ENCODE data around the gene SUPT6H.
"Not testable (repeated sequence)": the region's sequence is repeated elsewhere in the genome, so short reads cannot be mapped to it uniquely, and the experiment has no call there.

Gene SUPT6H

GRCh38 chr17:28720997-28721329, 59.0 kb downstream of the SUPT6H start:
- DNase-seq: not testable (repeated sequence)

- DNase-seq: no peak
Measured at GRCh38 chr17:28722417-28723158, 60.6 kb downstream of the SUPT6H start.

DNA sequence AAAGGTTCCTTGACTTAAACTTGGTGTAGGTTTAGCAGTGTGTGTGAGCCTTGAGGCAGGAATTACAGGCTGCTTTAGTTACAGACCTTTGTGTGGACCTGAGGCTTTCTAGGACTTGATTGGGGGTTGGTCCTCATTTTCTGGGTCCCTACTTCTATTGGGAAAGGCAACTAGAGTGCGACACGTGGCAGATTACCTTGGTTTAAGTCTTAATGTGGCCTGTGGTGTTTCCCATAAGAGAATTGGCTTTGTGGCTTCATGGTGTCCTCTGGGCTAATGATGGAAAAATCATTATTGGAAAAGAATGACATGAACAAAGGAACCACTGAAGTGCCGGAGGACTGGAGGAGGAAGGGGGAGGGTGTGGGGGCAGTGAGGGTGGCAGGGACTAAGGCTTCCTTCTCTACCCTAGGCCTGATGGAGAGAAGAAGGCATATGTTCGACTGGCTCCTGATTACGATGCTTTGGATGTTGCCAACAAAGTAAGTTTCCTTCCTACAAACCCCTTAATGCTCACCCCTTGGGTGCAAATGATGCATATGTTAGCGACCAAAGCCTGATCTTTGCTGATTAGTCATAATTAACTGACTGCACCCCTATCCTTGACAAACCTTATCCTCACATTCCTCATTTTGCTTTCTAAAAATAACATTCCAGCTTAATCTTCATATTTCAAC, 61.3 kb downstream of the SUPT6H start:
- no peak for DNase-seq

- DNase-seq: not testable (repeated sequence)
Measured at GRCh38 chr17:28723836-28724499, 62.0 kb downstream of the SUPT6H start.

GRCh38 chr17:28724500-28725165, 62.6 kb downstream of the SUPT6H start:
- no peak for DNase-seq

DNA sequence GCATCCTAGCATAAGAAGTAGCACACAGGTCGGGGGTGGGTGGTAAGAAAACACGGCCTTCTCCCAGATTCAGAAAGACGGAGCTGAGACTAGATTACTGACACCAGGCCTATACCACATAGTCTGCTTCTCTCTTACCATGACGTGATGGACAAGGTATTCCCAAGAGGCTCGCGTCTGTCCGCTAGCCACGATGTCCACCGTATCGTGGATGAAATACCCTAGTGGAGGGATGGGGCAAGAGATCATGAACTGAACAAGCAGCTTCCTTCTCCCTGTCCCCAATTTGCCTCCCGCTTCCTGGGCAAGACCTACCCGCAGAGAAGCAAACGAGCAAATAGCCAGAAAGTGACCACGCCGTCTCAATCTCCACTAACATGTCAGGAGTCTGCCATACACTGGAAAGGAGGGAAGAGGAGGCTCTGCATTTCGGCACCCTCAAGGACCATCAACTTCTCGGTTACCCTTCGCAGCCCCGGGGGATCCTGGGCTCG, 63.2 kb downstream of the SUPT6H start:
- DNase-seq: no peak

DNA sequence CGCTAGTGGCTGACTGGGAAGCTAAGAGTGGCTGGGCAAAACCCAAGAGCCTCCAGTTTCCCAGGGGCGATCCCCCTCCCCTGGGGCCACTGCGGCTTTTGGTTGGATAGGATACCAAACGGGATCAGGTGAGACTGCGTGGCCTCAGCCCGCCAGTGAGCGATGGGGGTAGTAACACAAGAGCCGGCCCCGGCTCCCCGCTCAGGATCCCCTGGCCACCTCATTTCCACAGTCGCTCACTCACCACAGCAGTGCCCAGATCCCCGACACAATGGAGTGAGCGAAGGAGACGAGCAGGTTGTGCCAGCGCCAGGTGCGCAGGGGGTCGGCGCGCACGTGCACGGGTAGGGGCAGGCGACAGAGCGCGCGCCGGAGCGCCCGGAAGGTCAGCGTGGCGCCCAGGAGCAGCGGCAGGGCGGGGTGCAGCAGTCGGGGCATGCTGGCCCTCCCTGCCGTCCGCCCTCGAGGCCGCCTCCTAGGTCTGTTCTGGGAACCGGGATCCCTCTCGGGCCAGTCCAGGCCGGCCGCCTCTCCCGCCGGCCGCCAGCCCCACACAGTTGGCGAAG, 63.7 kb downstream of the SUPT6H start:
- no peak for DNase-seq

GRCh38 chr17:28726226-28726626, 64.2 kb downstream of the SUPT6H start, which contains the start of gene TLCD1:
Gene TLCD1, minus strand, starts transcription at chr17:28726233. Its CDS starts 136 bp downstream, at chr17:28726097.
- peak; percentile 74 for DNase-seq

DNA sequence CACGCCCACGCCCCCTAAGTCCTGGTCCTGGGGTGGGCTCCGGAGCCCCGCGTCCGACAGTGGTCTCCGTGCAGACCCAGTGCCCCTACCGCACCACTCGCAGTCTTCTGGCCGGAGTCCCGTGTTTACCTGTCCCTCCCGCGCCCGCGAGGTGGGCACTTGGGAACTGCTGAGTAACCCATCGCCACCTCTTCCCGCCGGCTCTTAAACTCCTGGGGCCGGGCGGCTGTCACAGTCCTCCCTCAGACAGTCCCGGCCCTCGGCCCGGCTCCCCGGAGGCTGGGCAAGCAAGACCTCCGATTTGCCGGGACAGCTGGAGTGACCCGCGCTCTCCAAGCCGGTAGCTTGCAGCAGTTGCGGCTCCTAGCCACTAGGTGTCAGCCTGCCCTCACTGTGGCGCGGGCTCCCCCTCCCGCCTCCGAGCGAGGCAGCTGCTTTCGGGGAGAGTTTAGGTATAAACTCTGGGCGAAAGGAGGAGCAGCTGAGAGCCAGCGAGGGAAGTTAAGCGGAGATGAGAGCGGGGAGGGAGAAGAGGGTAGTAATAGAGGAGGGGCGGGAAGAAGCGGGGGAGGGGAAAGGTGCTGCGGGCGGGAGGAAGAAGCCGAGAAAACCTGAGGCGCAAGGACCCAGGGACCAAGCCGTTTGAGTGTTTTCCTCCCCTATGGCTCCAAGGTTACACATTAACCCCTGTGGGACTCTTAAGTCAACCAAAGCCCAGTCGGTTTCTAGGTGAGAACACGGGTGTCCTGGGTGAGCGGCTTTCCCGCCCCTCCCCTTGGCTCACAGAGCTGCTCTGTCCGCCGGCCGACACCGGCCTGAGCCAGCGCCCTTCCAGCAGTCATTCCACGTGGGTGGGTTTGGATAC, 64.9 kb downstream of the SUPT6H start:
- DNase-seq: peak; percentile 91

GRCh38 chr17:28728364-28729200, 66.6 kb downstream of the SUPT6H start, which contains the start of gene NEK8:
Gene NEK8, plus strand, starts transcription at chr17:28728788. Its CDS starts 26 bp downstream, at chr17:28728814.
- peak; percentile 97 for DNase-seq

GRCh38 chr17:28729950-28730330, 67.9 kb downstream of the SUPT6H start:
- DNase-seq: no peak

- no peak for DNase-seq
Measured at GRCh38 chr17:28733346-28733745, 71.3 kb downstream of the SUPT6H start.

- DNase-seq: no peak
Measured at GRCh38 chr17:28734712-28735241, 72.8 kb downstream of the SUPT6H start.

DNA sequence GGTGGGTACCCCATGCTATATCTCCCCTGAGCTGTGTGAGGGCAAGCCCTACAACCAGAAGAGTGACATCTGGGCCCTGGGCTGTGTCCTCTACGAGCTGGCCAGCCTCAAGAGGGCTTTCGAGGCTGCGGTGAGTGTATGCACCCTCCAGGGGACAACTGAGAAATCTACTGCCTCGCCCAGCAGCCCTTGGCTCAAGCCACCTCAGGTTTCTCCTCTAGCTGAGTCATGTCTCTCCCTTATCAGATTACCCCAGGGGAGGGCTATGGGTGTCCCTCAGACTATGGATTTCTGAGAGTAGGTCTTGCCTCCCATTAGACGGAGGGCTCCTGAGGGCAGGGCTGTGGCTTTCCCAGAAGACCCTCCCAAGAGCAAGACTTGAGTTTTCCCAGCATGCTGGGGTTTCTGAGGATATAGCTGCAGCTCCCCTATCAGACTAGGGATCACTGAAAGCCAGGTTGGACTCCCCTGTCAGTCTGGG, 73.3 kb downstream of the SUPT6H start:
- DNase-seq: no peak

- DNase-seq: not testable (repeated sequence)
Measured at GRCh38 chr17:28735913-28736769, 74.1 kb downstream of the SUPT6H start.

- no peak for DNase-seq
Measured at GRCh38 chr17:28737316-28737715, 75.3 kb downstream of the SUPT6H start.

DNA sequence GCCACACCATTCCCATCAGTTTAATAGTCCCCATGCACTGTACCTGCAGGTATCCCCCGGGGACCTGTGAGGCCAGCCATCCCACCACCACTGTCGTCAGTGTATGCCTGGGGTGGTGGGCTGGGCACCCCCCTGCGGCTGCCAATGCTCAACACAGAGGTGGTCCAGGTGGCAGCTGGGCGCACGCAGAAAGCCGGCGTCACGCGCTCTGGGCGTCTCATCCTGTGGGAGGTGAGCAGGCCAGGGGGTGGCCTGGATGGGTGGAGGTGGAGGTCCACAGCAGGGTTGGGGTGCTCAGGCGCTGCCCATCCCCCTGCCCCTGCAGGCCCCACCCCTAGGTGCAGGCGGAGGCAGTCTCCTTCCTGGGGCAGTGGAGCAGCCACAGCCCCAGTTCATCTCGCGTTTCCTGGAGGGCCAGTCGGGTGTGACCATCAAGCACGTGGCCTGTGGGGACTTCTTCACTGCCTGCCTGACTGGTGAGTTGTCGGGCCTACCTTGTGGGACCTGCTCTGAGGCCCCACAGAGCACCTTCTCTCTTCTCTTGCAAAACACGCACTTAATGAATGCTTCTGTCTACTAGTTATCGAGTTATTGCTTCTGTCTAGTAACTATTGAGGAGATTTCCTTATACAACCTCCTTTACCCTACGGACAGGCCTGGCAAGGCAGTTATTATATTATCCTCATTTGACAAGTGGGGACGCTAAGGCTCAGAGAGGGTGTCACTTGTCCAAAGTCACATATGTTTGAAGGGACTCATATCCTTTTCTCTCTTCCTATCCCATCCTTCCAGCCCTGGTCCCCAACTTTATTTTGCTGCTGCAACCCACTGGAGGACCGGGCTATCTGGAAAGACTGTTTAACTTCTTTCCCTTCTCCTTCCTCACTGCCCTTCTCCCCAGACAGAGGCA, 76.0 kb downstream of the SUPT6H start:
- no peak for DNase-seq
